SK-N-SH treated with all-trans-retinoic acid at 6 μM for 48 hours (cell line): ENCODE data around the gene KCNG4.

Source experiments
- ATAC-seq: fragments of 200-7000 bp; cut with Tn5 transposase; 3 replicates; pipeline ENCODE4 v1.9.1; 2020; ENCODE audit warnings: mild to moderate bottlenecking, moderate library complexity
- BACH2 ChIP-seq: fragments of 250-450 bp; sonication (Bioruptor Pico); IDR thresholded peaks from 2 replicates; pipeline ENCODE4 v1.9.0; 2021; ENCODE audit warnings: mild to moderate bottlenecking, borderline replicate concordance
- CREB5 ChIP-seq: fragments of 250-450 bp; sonication (Bioruptor Pico); IDR thresholded peaks from 2 replicates; pipeline ENCODE4 v1.5.1; 2020; ENCODE audit warnings: low read depth, mild to moderate bottlenecking, moderate library complexity
- CSDC2 ChIP-seq: fragments of 250-450 bp; sonication (Bioruptor Pico); IDR thresholded peaks from 2 replicates; pipeline ENCODE4 v1.5.0; 2020; ENCODE audit warnings: mild to moderate bottlenecking, moderate library complexity
- CSRNP3 ChIP-seq: fragments of 250-450 bp; sonication (Bioruptor Pico); IDR thresholded peaks from 2 replicates; pipeline ENCODE4 v1.5.1; 2021; ENCODE audit warnings: mild to moderate bottlenecking, moderate library complexity
- ESRRG ChIP-seq: fragments of 250-450 bp; sonication (Bioruptor Pico); IDR thresholded peaks from 2 replicates; pipeline ENCODE4 v1.6.1; 2021; ENCODE audit warnings: mild to moderate bottlenecking
- GLIS3 ChIP-seq: fragments of 250-450 bp; sonication (Bioruptor Pico); IDR thresholded peaks from 2 replicates; pipeline ENCODE4 v1.5.0; 2020; ENCODE audit warnings: mild to moderate bottlenecking, moderate library complexity
- ISL1 ChIP-seq: fragments of 250-450 bp; sonication (Bioruptor Pico); IDR thresholded peaks from 2 replicates; pipeline ENCODE4 v2.1.2; 2022; ENCODE audit warnings: mild to moderate bottlenecking, moderate library complexity
- OSR1 ChIP-seq: fragments of 250-450 bp; sonication (Bioruptor Pico); IDR thresholded peaks from 2 replicates; pipeline ENCODE4 v1.8.0; 2022; ENCODE audit warnings: moderate library complexity, mild to moderate bottlenecking, inconsistent platforms
- PATZ1 ChIP-seq: fragments of 250-450 bp; sonication (Bioruptor Pico); IDR thresholded peaks from 2 replicates; pipeline ENCODE4 v1.8.0; 2020; ENCODE audit warnings: mild to moderate bottlenecking, moderate library complexity, borderline replicate concordance
- PPARA ChIP-seq: fragments of 250-450 bp; sonication (Bioruptor Pico); IDR thresholded peaks from 2 replicates; pipeline ENCODE4 v1.5.0; 2020; ENCODE audit warnings: mild to moderate bottlenecking, borderline replicate concordance
- RARB ChIP-seq: fragments of 250-450 bp; sonication (Bioruptor Pico); IDR thresholded peaks from 2 replicates; pipeline ENCODE4 v1.8.0; 2021; ENCODE audit warnings: mild to moderate bottlenecking, moderate library complexity
- SNAI2 ChIP-seq: fragments of 250-450 bp; sonication (Bioruptor Pico); IDR thresholded peaks from 2 replicates; pipeline ENCODE4 v1.5.0; 2020; ENCODE audit warnings: mild to moderate bottlenecking, moderate library complexity
- TCF4 ChIP-seq: fragments of 250-450 bp; sonication (Bioruptor Pico); IDR thresholded peaks from 2 replicates; pipeline ENCODE4 v1.8.0; 2021; ENCODE audit warnings: mild to moderate bottlenecking, moderate library complexity, borderline replicate concordance
- TOX ChIP-seq: fragments of 250-450 bp; sonication (Bioruptor Pico); IDR thresholded peaks from 2 replicates; pipeline ENCODE4 v1.8.0; 2021; ENCODE audit warnings: mild to moderate bottlenecking, moderate library complexity, borderline replicate concordance
- TSHZ2 ChIP-seq: fragments of 250-450 bp; sonication (Bioruptor Pico); IDR thresholded peaks from 2 replicates; pipeline ENCODE4 v1.5.0; 2020; ENCODE audit warnings: mild to moderate bottlenecking, moderate library complexity
- ZC3H10 ChIP-seq: fragments of 250-450 bp; sonication (Bioruptor Pico); IDR thresholded peaks from 2 replicates; pipeline ENCODE4 v1.5.1; 2021; ENCODE audit warnings: mild to moderate bottlenecking, moderate library complexity
- ZFP3 ChIP-seq: fragments of 250-450 bp; sonication (Bioruptor Pico); IDR thresholded peaks from 2 replicates; pipeline ENCODE4 v1.5.0; 2020; ENCODE audit warnings: mild to moderate bottlenecking, moderate library complexity
- ZFP30 ChIP-seq: fragments of 450-650 bp; formaldehyde crosslinking; IDR thresholded peaks from 2 replicates; pipeline ENCODE4 v1.5.0; 2022; ENCODE audit warnings: mild to moderate bottlenecking, moderate library complexity
- ZNF565 ChIP-seq: fragments of 450-650 bp; formaldehyde crosslinking; conservative IDR thresholded peaks from 2 replicates; pipeline ENCODE4 v1.5.0; 2020; ENCODE audit warnings: low read depth, mild to moderate bottlenecking, moderate library complexity
- ZNF8 ChIP-seq: fragments of 450-650 bp; formaldehyde crosslinking; IDR thresholded peaks from 2 replicates; pipeline ENCODE4 v1.5.0; 2020; ENCODE audit warnings: mild to moderate bottlenecking, moderate library complexity

The KCNG4 gene

GRCh38 chr16:84183572-84183875 is 56.3 kb downstream of the KCNG4 start:
- no peak for TF ChIP-seq CREB5 (CRISPR knock-in tag)
- no peak for TF ChIP-seq TOX
- TF ChIP-seq GLIS3 (CRISPR knock-in tag) = no peak
- no peak for TF ChIP-seq OSR1
- no peak for TF ChIP-seq ZFP3
- TF ChIP-seq ZNF565 = no peak
- no peak for TF ChIP-seq ZNF8 (CRISPR knock-in tag)
- TF ChIP-seq CSDC2 = no peak
- no peak for TF ChIP-seq PPARA
- no peak for TF ChIP-seq ESRRG (CRISPR knock-in tag)
- no peak for TF ChIP-seq BACH2 (CRISPR knock-in tag)
- TF ChIP-seq RARB = no peak
- TF ChIP-seq PATZ1 (CRISPR knock-in tag) = no peak
- TF ChIP-seq TSHZ2 = no peak
- TF ChIP-seq ZC3H10 (CRISPR knock-in tag) = no peak
- TF ChIP-seq ZFP30 = no peak
- TF ChIP-seq CSRNP3 (CRISPR knock-in tag) = no peak
- TF ChIP-seq SNAI2 = no peak
- TF ChIP-seq TCF4 (CRISPR knock-in tag) = no peak
- no peak for TF ChIP-seq ISL1 (CRISPR knock-in tag)

GRCh38 chr16:84182680-84183571 is 56.9 kb downstream of the KCNG4 start:
- no peak for ATAC-seq
- TF ChIP-seq ZC3H10 (CRISPR knock-in tag) (no peak), RARB (no peak)
- TF ChIP-seq, all 23 proteins: peak for 0

More at GRCh38 chr16:84183572-84183875, 56.3 kb downstream of the KCNG4 start:
- no peak for ATAC-seq

- TF ChIP-seq TCF4 (CRISPR knock-in tag) = no peak
- TF ChIP-seq BACH2 (CRISPR knock-in tag) = no peak
- TF ChIP-seq ZNF565 = no peak
- no peak for TF ChIP-seq PPARA
- no peak for TF ChIP-seq ZFP3
- TF ChIP-seq CSRNP3 (CRISPR knock-in tag) = no peak
- TF ChIP-seq CREB5 (CRISPR knock-in tag) = no peak
- no peak for TF ChIP-seq CSDC2
- TF ChIP-seq ZNF8 (CRISPR knock-in tag) = no peak
- TF ChIP-seq, all 23 proteins: peak for 0
- no peak for ATAC-seq
Measured at GRCh38 chr16:84182104-84182503, 57.7 kb downstream of the KCNG4 start.
